H1 (cell line): Measurements from ENCODE around the gene NEDD1. TPM values are rescaled to one million over a fixed set of nuclear protein-coding genes. Genes with fewer than 3 reads are reported as not detected.

ENCODE experiments used
- BACH1 ChIP-seq: IDR thresholded peaks from 2 replicates; pipeline ENCODE4 v1.6.1; 2012; ENCODE audit warnings: low read length, improper control_type of control experiment
- CBX5 ChIP-seq: fragments of 300-800, 300-1000 bp; sonication (generic); IDR thresholded peaks from 2 replicates; pipeline ENCODE4 v1.7.1; 2016; ENCODE audit warnings: antibody characterized with exemption, low read length, low read depth
- EGR1 ChIP-seq: IDR thresholded peaks from 2 replicates; pipeline ENCODE4 v1.6.1; 2011; ENCODE audit warnings: low read depth, low read length, borderline replicate concordance
- EP300 ChIP-seq, 2 experiments: IDR thresholded peaks; 1 replicate in 1 of 2; 2 replicates in 1 of 2; pipeline ENCODE4 v1.6.1; 2011 to 2012; ENCODE audit warnings: low read depth in 2 of 2, low read length in 2 of 2, mild to moderate bottlenecking in 2 of 2, borderline replicate concordance in 1 of 2, inconsistent platforms in 1 of 2, moderate library complexity in 1 of 2
- GABPA ChIP-seq: IDR thresholded peaks from 2 replicates; pipeline ENCODE4 v1.6.1; 2011; ENCODE audit warnings: mild to moderate bottlenecking, low read length, moderate library complexity, borderline replicate concordance; ENCODE audit not compliant: insufficient read depth
- HDAC6 ChIP-seq: IDR thresholded peaks from one replicate; pipeline ENCODE4 v1.7.1; 2012; ENCODE audit warnings: low read depth, mild to moderate bottlenecking, inconsistent platforms, low read length, moderate library complexity
- JUND ChIP-seq: IDR thresholded peaks from 2 replicates; pipeline ENCODE4 v1.6.1; 2011; ENCODE audit warnings: mild to moderate bottlenecking, improper control_type of control experiment, low read length
- KDM5A ChIP-seq: fragments of 200-600 bp; IDR thresholded peaks from 2 replicates; pipeline ENCODE4 v1.7.1; 2012; ENCODE audit warnings: mild to moderate bottlenecking, low read length, inconsistent platforms, mixed read lengths
- NANOG ChIP-seq: IDR thresholded peaks from 2 replicates; pipeline ENCODE4 v1.6.1; 2011; ENCODE audit warnings: low read length, low read depth, mild to moderate bottlenecking, inconsistent platforms; ENCODE audit not compliant: insufficient read depth, poor library complexity, severe bottlenecking
- PHF8 ChIP-seq: fragments of 200-600 bp; sonication (generic); conservative IDR thresholded peaks from 2 replicates; pipeline ENCODE4 v1.7.1; 2012; ENCODE audit warnings: low read depth, mild to moderate bottlenecking, inconsistent platforms, low read length, moderate library complexity
- RFX5 ChIP-seq: IDR thresholded peaks from 2 replicates; pipeline ENCODE4 v1.6.1; 2011; ENCODE audit warnings: low read depth, low read length, improper control_type of control experiment, borderline replicate concordance
- SAP30 ChIP-seq: fragments of 300-600 bp; sonication (generic); IDR thresholded peaks from 2 replicates; pipeline ENCODE4 v1.7.1; 2012; ENCODE audit warnings: low read length, moderate library complexity, mild to moderate bottlenecking, inconsistent platforms; ENCODE audit not compliant: insufficient read depth, insufficient replicate concordance
- SIRT6 ChIP-seq: IDR thresholded peaks from one replicate; pipeline ENCODE4 v1.7.1; 2012; ENCODE audit warnings: low read length, inconsistent platforms
- SIX5 ChIP-seq: IDR thresholded peaks from 2 replicates; pipeline ENCODE4 v1.6.1; 2011; ENCODE audit warnings: mild to moderate bottlenecking, low read depth, low read length
- SP2 ChIP-seq: IDR thresholded peaks from 2 replicates; pipeline ENCODE4 v1.6.1; 2012; ENCODE audit warnings: mild to moderate bottlenecking, low read length, inconsistent platforms
- SUZ12 ChIP-seq: fragments of 200-600 bp; sonication (generic); IDR thresholded peaks from 2 replicates; pipeline ENCODE4 v1.6.1; 2012; ENCODE audit warnings: mild to moderate bottlenecking, inconsistent platforms, low read length, moderate library complexity, mixed read lengths
- TBP ChIP-seq: IDR thresholded peaks from 2 replicates; pipeline ENCODE4 v1.6.1; 2011; ENCODE audit warnings: low read depth, low read length, improper control_type of control experiment
- YY1 ChIP-seq: IDR thresholded peaks from 2 replicates; pipeline ENCODE4 v1.6.1; 2011; ENCODE audit warnings: low read depth, mild to moderate bottlenecking, low read length
- polyA plus RNA-seq, 7 experiments: library from polyadenylated mRNA; depleted of rRNA in 3 of 7; stranded (reverse) in 5 of 7; unstranded in 2 of 7; fragments of >200 nt in 5 of 7; fragments of 200-250 nt in 2 of 7; gene quantifications; 1 replicate in 5 of 7; 2 replicates in 1 of 7; 4 replicates in 1 of 7; pipeline versions ENCODE4 v1.2.1 to v1.2.3, GENCODE V29; 2011 to 2013; ENCODE audit warnings: missing spikeins in 2 of 7, mixed read lengths in 2 of 7
- total RNA-seq: library from RNA; stranded (reverse); fragmentation: NEBNext Ultra II Directional; extraction: Animal tissue kit (Norgen Biotek cat#: 25700); gene quantifications from 2 replicates; pipeline ENCODE4 v1.2.1, GENCODE V29; 2021
- TF ChIP-seq, protein P1 (sequence below): IDR thresholded peaks from 2 replicates; pipeline ENCODE4 v1.6.1; 2012; ENCODE audit warnings: low read length, inconsistent platforms

Gene NEDD1
- total and polyA plus RNA-seq, 2 of the 8 experiments (the other 6 are each of a cell fraction or from before 2014, with no cell fraction given) = 9.0 to 26.6 TPM

DNA sequence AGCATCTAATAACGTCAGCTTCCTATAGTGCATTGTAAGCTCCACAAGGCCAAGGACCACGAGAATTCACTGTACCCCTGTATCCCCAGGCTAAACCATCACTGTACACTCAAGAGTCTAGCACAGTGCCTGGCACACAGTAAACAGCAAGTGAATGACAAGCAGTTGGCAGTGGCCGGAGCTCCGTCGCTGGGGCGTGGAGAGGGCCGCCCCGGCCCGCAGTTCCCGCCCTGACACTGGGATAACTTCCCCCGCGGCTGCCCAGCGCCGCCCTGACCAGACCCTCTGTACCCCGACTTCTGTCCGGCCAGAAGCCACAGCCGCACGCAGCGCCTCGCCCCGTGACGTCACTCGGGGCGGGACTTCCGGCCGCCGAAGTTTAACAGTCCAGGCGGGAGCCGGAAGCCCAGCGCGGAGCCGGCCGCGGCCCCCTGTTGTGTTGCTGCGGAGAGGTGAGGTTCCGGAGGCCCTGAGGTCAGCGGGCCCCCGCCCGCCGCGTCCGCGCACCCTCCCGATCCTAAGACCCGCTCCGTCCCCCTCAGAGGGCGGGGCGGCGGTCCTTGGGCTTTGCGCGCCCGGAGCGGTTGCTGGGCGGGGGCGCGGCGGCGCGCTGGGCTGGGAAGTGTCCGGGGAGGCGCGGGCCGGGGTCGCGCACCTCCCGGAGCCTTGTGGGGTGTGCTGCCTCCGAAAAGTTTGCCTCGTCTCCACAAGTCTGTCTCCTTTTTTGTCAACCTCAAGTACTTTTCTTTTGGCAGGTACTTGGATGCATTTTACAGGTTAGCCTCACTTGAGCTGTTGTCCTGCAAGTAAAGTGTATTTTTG lies at the start of gene NEDD1 (continued):
- TF ChIP-seq BACH1 = no peak
- no peak for TF ChIP-seq SIRT6
- TF ChIP-seq SAP30 = no peak
- no peak for TF ChIP-seq HDAC6
- peak; percentile 61 for TF ChIP-seq PHF8
- no peak for TF ChIP-seq SUZ12
- no peak for TF ChIP-seq RFX5
- TF ChIP-seq CBX5 = no peak
- peak; percentile 90 for TF ChIP-seq GABPA
- no peak for TF ChIP-seq NANOG
- TF ChIP-seq SIX5 = no peak
- TF ChIP-seq SP2 = peak; percentile 26; the same call in 1 of the 2 replicates
- no peak for TF ChIP-seq EP300 (IDR thresholded peaks at IDR 0.05; ENCODE audit: borderline replicate concordance in 1 of 2, low read depth in 2 of 2, low read length in 2 of 2)
- TF ChIP-seq JUND = peak; percentile 73
- TF ChIP-seq KDM5A = no peak
- peak; percentile 29; the same call in 1 of the 2 replicates for TF ChIP-seq EGR1
- no peak for TF ChIP-seq YY1
- TF ChIP-seq, protein P1, sequence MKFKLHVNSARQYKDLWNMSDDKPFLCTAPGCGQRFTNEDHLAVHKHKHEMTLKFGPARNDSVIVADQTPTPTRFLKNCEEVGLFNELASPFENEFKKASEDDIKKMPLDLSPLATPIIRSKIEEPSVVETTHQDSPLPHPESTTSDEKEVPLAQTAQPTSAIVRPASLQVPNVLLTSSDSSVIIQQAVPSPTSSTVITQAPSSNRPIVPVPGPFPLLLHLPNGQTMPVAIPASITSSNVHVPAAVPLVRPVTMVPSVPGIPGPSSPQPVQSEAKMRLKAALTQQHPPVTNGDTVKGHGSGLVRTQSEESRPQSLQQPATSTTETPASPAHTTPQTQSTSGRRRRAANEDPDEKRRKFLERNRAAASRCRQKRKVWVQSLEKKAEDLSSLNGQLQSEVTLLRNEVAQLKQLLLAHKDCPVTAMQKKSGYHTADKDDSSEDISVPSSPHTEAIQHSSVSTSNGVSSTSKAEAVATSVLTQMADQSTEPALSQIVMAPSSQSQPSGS = peak; percentile 73; the same call in 1 of the 2 replicates
- TF ChIP-seq TBP = peak; percentile 47; the same call in 1 of the 2 replicates
